Measurements from ENCODE around the gene RRAD.

The RRAD gene

DNA sequence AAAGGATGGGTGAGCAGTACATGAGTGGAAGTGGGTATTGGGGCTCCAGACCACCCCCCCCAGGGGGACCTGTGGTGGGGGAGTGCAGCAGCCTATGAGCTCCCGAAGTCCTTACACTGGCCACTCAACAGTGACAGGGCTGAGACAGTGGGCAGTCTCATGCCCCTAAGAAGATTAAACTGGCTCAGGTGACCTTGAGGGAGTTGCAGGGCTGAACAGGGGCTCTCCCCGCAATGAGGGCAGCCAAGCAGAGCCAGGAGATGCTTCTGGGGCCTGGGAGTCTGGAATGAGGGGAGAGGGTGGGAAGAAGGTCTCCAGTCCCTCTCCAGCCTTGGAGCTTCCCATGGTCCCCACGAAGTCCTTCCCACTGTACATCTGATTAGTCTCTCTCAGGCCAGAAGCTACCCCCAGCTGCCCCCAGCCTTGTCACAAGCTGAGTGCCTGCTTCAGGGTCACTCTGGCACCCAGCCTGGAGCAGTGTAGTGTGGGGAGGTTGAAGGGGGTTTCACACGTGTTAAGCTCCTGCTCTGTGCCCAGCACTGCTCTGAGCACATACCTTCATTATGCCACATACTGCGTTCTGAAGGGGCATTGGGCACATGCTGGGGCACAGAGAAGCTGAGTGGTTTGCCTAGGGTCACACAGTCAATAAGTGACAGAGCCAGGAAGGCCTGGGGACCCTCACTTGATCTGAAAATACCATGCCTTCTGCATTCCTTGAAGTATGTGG is 5.6 kb downstream of the RRAD start:
- H3K27ac ChIP-seq, result 0 out of 2 replicates have a peak overlapping the region, but pooled peaks have one; percentile 18
- no peak overlapping the region for H3K4me3 ChIP-seq
- H4K20me1 ChIP-seq, result no peaks in the 10 kb centered on the region
- peaks cover 61% of the 10 kb centered on the region for H3K4me1 ChIP-seq
- no peaks in the 10 kb centered on the region for H3K36me3 ChIP-seq
- H3K9ac ChIP-seq, result 0 out of 2 replicates have a peak overlapping the region, but pooled peaks have one; percentile 3
- peaks cover 8% of the 10 kb centered on the region for H3K27me3 ChIP-seq
- no peak for TF ChIP-seq Cebpa-rat (IDR thresholded peaks at IDR 0.05)
- H3K9me3 ChIP-seq, result no peaks in the 10 kb centered on the region
- peak overlapping the region; percentile 45 for H3K4me2 ChIP-seq

DNA sequence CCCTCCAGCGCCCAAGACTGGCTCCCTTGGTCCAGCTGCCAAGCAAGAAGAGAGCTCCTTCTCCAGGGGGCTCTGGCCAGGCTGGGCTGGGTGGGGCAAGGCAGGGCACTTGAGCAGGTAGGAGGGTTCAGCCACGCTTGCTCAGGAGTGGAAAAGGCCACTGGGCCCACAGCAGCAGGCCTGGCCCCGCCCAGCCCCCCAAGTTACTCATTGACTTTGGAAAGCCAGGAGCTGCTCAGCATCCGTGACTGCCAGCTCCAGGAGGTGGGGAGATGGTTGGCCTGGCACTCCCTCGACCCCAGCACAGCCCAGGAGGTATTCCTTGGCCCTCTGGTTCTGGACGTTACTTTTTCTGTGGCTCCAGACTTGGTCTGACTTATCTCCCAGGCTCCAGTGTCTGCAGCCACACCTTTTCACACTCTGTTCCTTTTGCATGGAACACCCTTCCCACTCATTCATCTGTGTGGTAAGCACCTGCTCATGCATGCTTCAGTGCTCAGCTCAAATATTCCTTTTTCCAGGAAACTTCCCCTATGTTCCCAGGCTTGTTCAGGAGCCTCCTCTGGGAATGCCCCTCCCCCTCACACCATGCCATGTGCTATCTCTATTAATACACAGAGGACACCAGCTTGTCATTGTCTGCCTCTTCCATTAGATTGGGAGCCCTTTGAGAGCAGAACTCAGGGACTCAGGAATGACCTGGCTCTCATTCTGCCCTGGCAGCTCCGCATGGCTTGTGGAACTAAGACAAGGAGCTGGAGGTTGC is 6.3 kb downstream of the RRAD start, which contains the start of gene CDH16:
TSS of gene CDH16 (minus strand) at position 83 of the 766 bp plus-strand sequence. CDS start 820 bp downstream, outside the sequence.
- Histone ChIP-seq H3K27ac (0 out of 2 replicates have a peak within 1 kb of the TSS, but pooled peaks have one; percentile 18), H3K9me3 (no peaks in the 10 kb centered on the region), H3K4me2 (peak within 1 kb of the TSS; percentile 45), H3K4me1 (peaks cover 54% of the 10 kb centered on the region), H3K4me3 (no peak within 1 kb of the TSS), H3K9ac (0 out of 2 replicates have a peak within 1 kb of the TSS, but pooled peaks have one; percentile 3), H3K27me3 (0 out of 2 replicates have a peak, but pooled peaks cover under 1% of the 10 kb centered on the region), H3K36me3 (no peaks in the 10 kb centered on the region), H4K20me1 (no peaks in the 10 kb centered on the region)
- no peak for TF ChIP-seq Cebpa-rat (IDR thresholded peaks at IDR 0.05)

DNA sequence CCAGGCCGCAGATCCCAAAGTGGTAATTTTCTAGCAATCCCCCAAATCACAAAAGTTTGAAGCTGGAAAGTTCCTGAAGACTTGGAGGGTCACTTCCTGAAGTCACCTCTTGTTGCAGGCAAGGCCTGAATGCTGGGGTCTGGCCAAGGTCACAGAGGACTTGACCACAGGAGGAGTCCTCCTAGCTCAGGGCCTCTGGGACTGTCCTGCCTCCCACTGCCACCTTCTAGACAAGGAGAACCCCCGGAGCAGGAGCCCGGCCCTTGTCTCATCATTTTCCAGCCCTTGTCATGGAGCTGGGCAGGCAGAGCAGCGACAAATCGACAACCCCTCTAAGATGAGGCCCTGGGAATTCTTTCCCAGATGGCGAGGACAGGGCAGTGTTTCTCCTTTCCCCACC is 7.0 kb downstream of the RRAD start:
- Histone ChIP-seq H3K4me3 (no peak overlapping the region), H3K9ac (no peak overlapping the region), H3K36me3 (no peaks in the 10 kb centered on the region), H3K27me3 (no peaks in the 10 kb centered on the region), H3K27ac (no peak overlapping the region), H3K4me2 (no peak overlapping the region; the same call in 1 of the 2 replicates), H4K20me1 (no peaks in the 10 kb centered on the region), H3K9me3 (no peaks in the 10 kb centered on the region), H3K4me1 (peaks cover 47% of the 10 kb centered on the region)
- no peak for TF ChIP-seq Cebpa-rat (IDR thresholded peaks at IDR 0.05)

DNA sequence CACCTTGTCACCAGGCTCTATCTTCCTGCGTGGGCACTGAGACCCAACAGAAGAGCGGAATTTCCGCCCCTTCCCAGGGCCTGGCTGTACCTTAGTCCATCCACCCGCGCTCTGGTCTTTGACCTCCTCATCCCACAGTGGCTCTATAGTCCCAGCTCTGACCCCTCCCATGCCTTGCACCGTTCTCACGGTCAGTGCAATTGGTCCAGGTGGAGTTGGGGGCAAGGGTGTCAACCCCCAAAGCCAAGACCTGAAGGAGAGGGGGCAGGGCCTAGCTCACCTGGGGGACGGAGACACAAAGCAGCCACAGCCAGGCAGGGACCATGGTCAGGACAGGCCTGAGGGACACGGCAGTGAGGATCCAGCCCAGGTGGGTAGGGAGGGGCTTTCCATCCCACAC is 7.6 kb downstream of the RRAD start:
- H3K27ac ChIP-seq, result no peak overlapping the region
- no peak overlapping the region for H3K4me3 ChIP-seq

DNA sequence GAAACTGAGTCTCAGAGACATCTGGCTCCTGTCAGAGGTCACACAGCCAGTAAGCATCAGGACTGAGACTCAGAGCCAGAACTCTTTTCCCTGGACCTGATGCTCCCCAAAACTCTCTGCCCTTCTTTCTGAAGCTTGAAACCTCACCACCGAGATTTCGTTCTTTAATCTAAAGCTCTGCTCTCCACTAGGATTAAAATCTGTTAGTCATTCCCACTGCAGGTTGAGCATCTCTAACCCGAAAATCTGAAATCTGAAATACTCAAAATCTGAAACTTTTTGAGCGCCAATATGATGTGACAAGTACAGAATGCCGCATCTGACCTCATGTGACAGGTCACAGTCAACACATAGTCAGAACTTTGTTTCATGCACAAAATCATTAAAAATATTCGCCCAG is 8.8 kb downstream of the RRAD start:
- Histone ChIP-seq H3K36me3 (no peaks in the 10 kb centered on the region), H3K4me3 (no peak overlapping the region), H3K4me2 (no peak overlapping the region), H3K9ac (no peak overlapping the region), H3K27ac (no peak overlapping the region), H3K27me3 (no peaks in the 10 kb centered on the region), H4K20me1 (no peaks in the 10 kb centered on the region), H3K9me3 (no peaks in the 10 kb centered on the region), H3K4me1 (peaks cover 29% of the 10 kb centered on the region)
- no peak for TF ChIP-seq Cebpa-rat (IDR thresholded peaks at IDR 0.05)

More for the DNA sequence above, 7.6 kb downstream of the RRAD start:
- no peaks in the 10 kb centered on the region for H4K20me1 ChIP-seq
- no peaks in the 10 kb centered on the region for H3K9me3 ChIP-seq
- no peak overlapping the region for H3K4me2 ChIP-seq
- peaks cover 41% of the 10 kb centered on the region for H3K4me1 ChIP-seq
- no peaks in the 10 kb centered on the region for H3K36me3 ChIP-seq
- no peaks in the 10 kb centered on the region for H3K27me3 ChIP-seq
- no peak for TF ChIP-seq Cebpa-rat (IDR thresholded peaks at IDR 0.05)
- H3K9ac ChIP-seq, result no peak overlapping the region

DNA sequence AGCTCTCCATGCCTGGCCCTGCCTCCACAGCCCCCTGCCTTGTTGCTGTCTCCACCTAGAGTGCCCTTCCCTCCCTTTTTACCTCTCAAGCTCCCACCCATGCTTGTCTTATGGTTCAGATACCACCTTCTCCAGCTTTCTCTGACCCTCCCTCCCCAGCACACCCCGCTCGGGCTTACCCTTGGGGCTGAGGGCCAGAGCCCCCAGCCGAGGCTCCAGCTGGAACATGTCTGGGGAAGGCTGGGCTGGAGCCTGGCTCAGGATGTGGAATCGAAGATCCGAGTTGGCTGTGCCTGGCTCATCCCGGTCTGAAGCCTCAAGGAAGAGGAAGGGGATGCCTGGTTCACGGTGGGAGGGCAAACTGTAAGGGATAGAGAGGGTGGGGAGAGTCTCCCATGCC is 10.3 kb downstream of the RRAD start:
- peaks cover 14% of the 10 kb centered on the region for H3K4me1 ChIP-seq
- TF ChIP-seq Cebpa-rat (IDR thresholded peaks at IDR 0.05), result no peak

DNA sequence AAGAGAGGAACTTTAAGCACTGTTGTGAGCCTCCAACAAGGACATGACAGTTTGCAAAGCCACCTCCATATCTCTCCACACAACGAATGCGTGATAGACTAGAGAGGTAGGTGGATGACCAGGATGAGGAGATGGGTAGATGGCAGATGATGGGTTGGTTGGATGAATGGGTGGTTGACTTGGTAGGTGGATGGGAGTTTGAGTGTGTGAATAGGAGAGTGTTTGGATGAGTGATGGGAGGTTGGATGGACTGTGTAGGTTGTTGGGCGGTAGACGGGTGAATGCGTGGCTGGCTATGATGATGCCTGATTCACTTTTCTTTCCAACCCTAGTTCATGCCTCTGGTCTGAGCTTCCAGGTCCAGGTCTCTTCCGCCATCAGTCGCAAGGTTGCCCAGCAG is 10.8 kb downstream of the RRAD start:
- Histone ChIP-seq H3K4me1 (peaks cover 9% of the 10 kb centered on the region), H3K36me3 (no peaks in the 10 kb centered on the region), H3K27ac (no peak overlapping the region), H3K4me3 (no peak overlapping the region), H3K27me3 (no peaks in the 10 kb centered on the region), H3K4me2 (no peak overlapping the region), H3K9me3 (no peaks in the 10 kb centered on the region), H3K9ac (no peak overlapping the region), H4K20me1 (no peaks in the 10 kb centered on the region)
- TF ChIP-seq Cebpa-rat (IDR thresholded peaks at IDR 0.05), result no peak

More for the DNA sequence above, 10.3 kb downstream of the RRAD start:
- Histone ChIP-seq H3K4me3 (no peak overlapping the region), H3K27me3 (no peaks in the 10 kb centered on the region), H3K4me2 (no peak overlapping the region), H4K20me1 (no peaks in the 10 kb centered on the region), H3K9me3 (no peaks in the 10 kb centered on the region), H3K9ac (no peak overlapping the region), H3K27ac (no peak overlapping the region), H3K36me3 (no peaks in the 10 kb centered on the region)

DNA sequence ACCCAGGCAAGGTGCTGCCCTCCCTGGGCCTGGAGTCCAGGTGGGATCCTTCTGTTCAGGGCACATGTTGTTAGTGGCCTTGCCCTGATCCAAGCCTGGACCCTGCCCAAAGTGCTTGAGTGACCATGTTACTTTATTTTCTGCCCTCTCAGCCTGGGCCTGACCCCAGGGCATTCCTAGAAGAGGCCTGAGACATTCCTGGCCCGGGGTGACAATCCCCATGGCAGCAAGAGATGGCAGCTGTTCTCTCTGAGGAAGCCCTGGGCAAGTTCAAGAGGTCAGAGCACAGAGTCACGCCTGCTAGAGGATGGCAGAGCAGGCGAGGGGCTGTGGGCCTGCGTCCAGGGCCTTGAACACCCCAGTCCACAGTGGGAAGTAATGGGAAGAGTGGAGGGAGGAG is 11.6 kb downstream of the RRAD start:
- no peaks in the 10 kb centered on the region for H3K9me3 ChIP-seq
- no peak overlapping the region for H3K4me3 ChIP-seq
- H4K20me1 ChIP-seq, result no peaks in the 10 kb centered on the region
- TF ChIP-seq Cebpa-rat (IDR thresholded peaks at IDR 0.05), result no peak
- H3K27ac ChIP-seq, result no peak overlapping the region
- H3K4me2 ChIP-seq, result no peak overlapping the region
- H3K9ac ChIP-seq, result no peak overlapping the region
- no peaks in the 10 kb centered on the region for H3K27me3 ChIP-seq
- peaks cover under 1% of the 10 kb centered on the region; the same call in 1 of the 2 replicates for H3K4me1 ChIP-seq
- H3K36me3 ChIP-seq, result no peaks in the 10 kb centered on the region

DNA sequence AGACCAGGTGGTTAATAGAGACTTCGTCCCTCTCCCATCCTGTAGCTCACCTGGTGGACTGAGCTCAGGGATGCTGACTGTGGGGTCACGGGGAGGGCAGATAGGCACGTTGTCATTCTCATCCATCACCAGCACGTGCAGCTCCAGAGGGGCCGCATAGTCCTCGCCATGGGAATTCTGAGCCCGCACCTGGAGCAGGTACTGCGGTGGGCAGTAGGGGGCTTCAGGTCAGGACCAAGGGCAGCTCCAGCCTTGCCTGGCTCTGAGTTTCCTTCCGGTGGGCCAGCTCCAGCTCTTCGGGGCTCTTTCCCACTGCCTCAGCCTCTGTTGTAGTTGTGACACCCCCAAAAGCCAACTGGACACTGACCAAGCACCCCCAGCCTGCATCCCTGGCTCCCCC is 12.3 kb downstream of the RRAD start:
- H3K9ac ChIP-seq, result no peak overlapping the region
- H3K36me3 ChIP-seq, result no peaks in the 10 kb centered on the region
- no peak overlapping the region for H3K4me3 ChIP-seq
- no peak overlapping the region for H3K27ac ChIP-seq
- H3K9me3 ChIP-seq, result no peaks in the 10 kb centered on the region
- H4K20me1 ChIP-seq, result no peaks in the 10 kb centered on the region
- H3K27me3 ChIP-seq, result no peaks in the 10 kb centered on the region
- TF ChIP-seq Cebpa-rat (IDR thresholded peaks at IDR 0.05), result no peak
- no peak overlapping the region for H3K4me2 ChIP-seq
- H3K4me1 ChIP-seq, result peaks cover 5% of the 10 kb centered on the region

DNA sequence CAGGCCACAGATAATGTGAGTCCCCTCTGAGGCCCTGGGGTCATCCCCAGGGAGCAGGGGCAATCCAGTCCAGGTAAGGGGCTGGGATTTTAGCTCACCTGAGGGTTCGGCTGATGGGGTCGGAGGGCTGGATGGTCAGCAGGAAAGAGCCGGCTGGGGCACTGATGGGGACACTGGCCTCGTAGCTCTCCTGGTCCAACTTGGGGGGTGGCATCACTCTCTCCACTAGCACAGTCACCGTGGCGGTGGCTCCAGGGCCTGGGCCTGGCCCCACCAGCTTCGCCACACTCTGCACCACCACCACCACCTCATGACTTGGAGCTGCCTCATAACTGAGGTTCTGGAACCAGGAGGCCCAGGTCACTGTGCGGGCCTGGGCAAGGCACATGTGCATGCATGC is 13.5 kb downstream of the RRAD start:
- TF ChIP-seq Cebpa-rat (IDR thresholded peaks at IDR 0.05), result no peak
- Histone ChIP-seq H3K9ac (no peak overlapping the region), H3K36me3 (no peaks in the 10 kb centered on the region)

More for the DNA sequence above, 13.5 kb downstream of the RRAD start:
- Histone ChIP-seq H3K4me3 (no peak overlapping the region), H3K27me3 (no peaks in the 10 kb centered on the region), H3K27ac (no peak overlapping the region), H4K20me1 (no peaks in the 10 kb centered on the region), H3K4me2 (no peak overlapping the region), H3K4me1 (peaks cover 11% of the 10 kb centered on the region), H3K9me3 (no peaks in the 10 kb centered on the region)

Data from BLaER1 (cell line).